Panc1 (cell line): ENCODE results near the gene NME4. TPM values are rescaled to one million over a fixed set of nuclear protein-coding genes. Genes with fewer than 3 reads are reported as not detected.
"Not testable (repeated sequence)": the region's sequence is repeated elsewhere in the genome, so short reads cannot be mapped to it uniquely, and the experiment has no call there.

Source experiments
- ATAC-seq: fragments of 200-7000 bp; cut with Tn5 transposase; 2 replicates; pipeline ENCODE4 v1.9.1; 2020; ENCODE audit warnings: mild to moderate bottlenecking, moderate library complexity
- BruUV-seq: library from RNA; stranded (reverse); fragments of 400-500 nt; replicated peaks from 2 replicates; lab custom pipeline; 2021; lab: Mats Ljungman, UMichigan
- CTCF ChIA-PET: fragments of 300-600 bp; sonication (Branson Sonifier 250); formaldehyde crosslinking; loops from one replicate; lab custom pipeline; 2022; ENCODE audit warnings: antibody characterized with exemption; lab: Charles Lee
- POLR2A ChIA-PET: fragments of 300-600 bp; sonication (Branson Sonifier 250); formaldehyde crosslinking; loops from one replicate; lab custom pipeline; 2022; ENCODE audit warnings: antibody characterized with exemption; lab: Charles Lee
- DNase-seq: peaks from one replicate; pipeline ENCODE4 v3.0.0-alpha.2; 2010; ENCODE audit warnings: low read depth, low spot score
- H3K27ac ChIP-seq: 2 replicates; pipeline ENCODE4 v1.5.1; 2011; ENCODE audit warnings: mild to moderate bottlenecking, low read length, inconsistent platforms
- H3K27me3 ChIP-seq: fragments of 200-500 bp; sonication (Bioruptor generic); 2 replicates; pipeline ENCODE4 v1.6.0; 2014; ENCODE audit warnings: low read length, inconsistent platforms; ENCODE audit not compliant: control insufficient read depth, insufficient read depth
- H3K36me3 ChIP-seq: fragments of 200-500 bp; sonication (Bioruptor generic); 2 replicates; pipeline ENCODE4 v1.5.1; 2014; ENCODE audit warnings: inconsistent platforms, mild to moderate bottlenecking, low read length, moderate library complexity; ENCODE audit not compliant: control insufficient read depth, insufficient read depth
- H3K4me1 ChIP-seq: 2 replicates; pipeline ENCODE4 v1.5.1; 2011; ENCODE audit warnings: inconsistent platforms, mild to moderate bottlenecking, low read length, moderate library complexity; ENCODE audit not compliant: control insufficient read depth, insufficient read depth
- H3K4me3 ChIP-seq, 2 experiments: 2 replicates each; pipeline ENCODE4 v1.5.1; 2011 to 2012; ENCODE audit warnings: low read depth in 2 of 2, low read length in 2 of 2, mild to moderate bottlenecking in 2 of 2, inconsistent platforms in 1 of 2, moderate library complexity in 1 of 2
- H3K9me3 ChIP-seq: fragments of 200-500 bp; sonication (Bioruptor generic); 2 replicates; pipeline ENCODE4 v1.5.1; 2014; ENCODE audit warnings: low read depth, mild to moderate bottlenecking, inconsistent platforms, low read length, moderate library complexity; ENCODE audit not compliant: control insufficient read depth, insufficient read depth
- POLR2AphosphoS5 ChIP-seq: IDR thresholded peaks from 2 replicates; pipeline ENCODE4 v1.6.1; 2012; ENCODE audit warnings: mild to moderate bottlenecking, low read depth, low read length, moderate library complexity
- SIN3A ChIP-seq: IDR thresholded peaks from 2 replicates; pipeline ENCODE4 v1.6.1; 2012; ENCODE audit warnings: low read depth, mild to moderate bottlenecking, low read length, moderate library complexity, borderline replicate concordance; ENCODE audit not compliant: insufficient read depth
- TCF7L2 ChIP-seq: IDR thresholded peaks from 2 replicates; pipeline ENCODE4 v1.6.1; 2011; ENCODE audit warnings: mild to moderate bottlenecking, low read depth, low read length, inconsistent platforms
- in situ Hi-C: cut with HindIII; loops from 2 replicates; pipeline ENCODE4 v1.10.0; 2016; ENCODE audit warnings: low sequenced_read_pairs, low pct_unique_long_range_greater_than_20kb
- intact Hi-C: fragments of 100-400 bp; cut with micrococcal nuclease; formaldehyde crosslinking; loops from one replicate; pipeline ENCODE4 v1.10.0; 2022; ENCODE audit not compliant: unreplicated experiment
- total RNA-seq: library from RNA; stranded (reverse); gene quantifications from one replicate; pipeline ENCODE4 v1.2.1, GENCODE V29; 2021; ENCODE audit not compliant: unreplicated experiment
- TF ChIP-seq, protein P1 (sequence below), 2 experiments: IDR thresholded peaks; 2 replicates each; pipeline ENCODE4 v1.6.1; 2011 to 2012; ENCODE audit warnings: low read depth in 2 of 2, control low read depth in 1 of 2, low read length in 1 of 2, mild to moderate bottlenecking in 1 of 2, moderate library complexity in 1 of 2; ENCODE audit not compliant: insufficient read depth in 1 of 2
- TF ChIP-seq, protein P2 (sequence below): fragments of 450-650 bp; IDR thresholded peaks from 2 replicates; pipeline ENCODE4 v1.5.1; 2017; ENCODE audit warnings: mild to moderate bottlenecking

The NME4 gene
- total RNA-seq, 1 experiment from 2014 or later = 500 TPM

DNA sequence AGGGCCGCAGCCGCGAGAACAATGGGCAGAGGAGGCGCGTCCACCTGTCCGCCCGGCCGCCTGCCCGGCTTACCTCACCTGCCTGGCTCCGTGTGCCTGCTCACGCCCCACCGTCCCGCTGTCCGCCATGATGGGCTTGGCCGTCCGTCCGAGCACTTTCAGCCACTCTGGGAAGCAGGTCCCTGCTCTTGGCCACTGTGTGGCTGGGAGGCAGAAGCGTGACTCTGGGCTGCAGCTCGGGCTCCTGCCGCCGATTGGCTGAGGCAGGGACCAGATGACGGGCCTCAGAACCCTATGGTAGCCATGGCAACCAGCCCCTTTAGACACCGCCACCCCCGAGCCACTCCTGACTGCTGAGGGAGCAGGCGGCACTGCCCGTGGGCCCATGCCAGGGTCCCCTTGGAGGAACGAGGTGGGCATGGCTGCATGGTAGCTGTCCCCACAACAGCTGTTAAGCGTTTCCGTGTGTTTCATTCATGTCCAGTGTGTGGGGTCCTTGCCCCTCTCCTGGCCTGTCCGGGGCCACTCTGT is 35.6 kb upstream of the NME4 start:
- POLR2A ChIA-PET = interaction anchor here (1.5 kb wide), 1 partner anchor 127 kb away, joined by 3 read pairs; the partner anchor contains the start of gene FAM234A

DNA sequence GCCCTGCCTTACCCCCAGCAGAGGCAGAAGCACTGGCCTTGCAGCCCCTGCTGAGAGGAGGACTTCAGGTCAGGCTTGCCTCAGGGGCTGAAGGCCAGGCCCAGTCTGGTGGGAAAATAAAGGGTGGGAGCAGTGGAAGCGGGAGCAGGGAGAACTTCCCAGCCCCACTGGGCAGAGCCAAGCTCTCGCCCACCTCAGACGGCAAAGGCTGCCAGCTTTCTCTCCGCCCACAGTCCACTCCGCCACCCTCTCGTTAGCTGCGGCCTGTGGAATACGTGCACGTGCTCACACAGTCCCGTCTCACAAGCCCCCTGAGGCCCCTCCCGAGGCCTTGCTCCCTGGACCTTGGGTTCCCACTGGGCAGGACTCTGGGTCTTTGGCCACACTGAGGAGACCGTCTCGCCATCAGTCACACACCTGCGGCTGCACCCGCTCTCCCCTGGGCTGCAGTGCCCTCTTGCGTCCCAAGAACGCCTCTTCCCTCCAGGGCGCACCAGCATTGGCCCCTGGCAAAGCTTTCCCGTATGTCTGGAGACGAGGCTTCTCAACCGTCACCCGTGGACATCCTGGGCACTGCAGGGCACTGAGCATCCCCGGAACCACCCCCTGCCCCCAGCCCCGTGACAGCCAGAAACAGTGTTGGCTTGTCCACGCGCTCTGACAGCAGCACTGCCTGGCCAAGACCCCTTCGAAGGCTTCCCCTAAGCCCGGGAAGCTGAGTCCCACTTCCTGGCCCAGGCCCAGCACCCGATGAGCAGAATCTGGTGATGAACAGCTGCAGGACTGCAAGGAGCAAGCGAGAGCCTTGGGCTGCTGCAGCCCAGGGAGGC is 34.9 kb upstream of the NME4 start:
- no peaks in the 10 kb centered on the region for H3K27me3 ChIP-seq
- no peaks in the 10 kb centered on the region for H3K9me3 ChIP-seq
- no peak overlapping the region for H3K27ac ChIP-seq
- ChIA-PET POLR2A (interaction anchor here (0.6 to 1.5 kb wide), 3 partner anchors 39 to 135 kb away, joined by 3 read pairs; partner anchors contain the start of gene FAM234A), CTCF (interaction anchor here (0.5 to 2.1 kb wide), 10 partner anchors 8 to 296 kb away, joined by 3 to 12 read pairs (median 6); partner anchors contain the start of gene AXIN1)
- H3K4me3 ChIP-seq = peak overlapping the region in 1 of 2 experiments; percentile 23; a peak in 2 of 4 replicates
- ATAC-seq (peak; percentile 90), DNase-seq (peak; percentile 47)
- intact Hi-C loops (no loop called here), in situ Hi-C loops (no loop called here)
- no TSS peak for BruUV-seq
- no peaks in the 10 kb centered on the region for H3K36me3 ChIP-seq
- TF ChIP-seq, protein P1, sequence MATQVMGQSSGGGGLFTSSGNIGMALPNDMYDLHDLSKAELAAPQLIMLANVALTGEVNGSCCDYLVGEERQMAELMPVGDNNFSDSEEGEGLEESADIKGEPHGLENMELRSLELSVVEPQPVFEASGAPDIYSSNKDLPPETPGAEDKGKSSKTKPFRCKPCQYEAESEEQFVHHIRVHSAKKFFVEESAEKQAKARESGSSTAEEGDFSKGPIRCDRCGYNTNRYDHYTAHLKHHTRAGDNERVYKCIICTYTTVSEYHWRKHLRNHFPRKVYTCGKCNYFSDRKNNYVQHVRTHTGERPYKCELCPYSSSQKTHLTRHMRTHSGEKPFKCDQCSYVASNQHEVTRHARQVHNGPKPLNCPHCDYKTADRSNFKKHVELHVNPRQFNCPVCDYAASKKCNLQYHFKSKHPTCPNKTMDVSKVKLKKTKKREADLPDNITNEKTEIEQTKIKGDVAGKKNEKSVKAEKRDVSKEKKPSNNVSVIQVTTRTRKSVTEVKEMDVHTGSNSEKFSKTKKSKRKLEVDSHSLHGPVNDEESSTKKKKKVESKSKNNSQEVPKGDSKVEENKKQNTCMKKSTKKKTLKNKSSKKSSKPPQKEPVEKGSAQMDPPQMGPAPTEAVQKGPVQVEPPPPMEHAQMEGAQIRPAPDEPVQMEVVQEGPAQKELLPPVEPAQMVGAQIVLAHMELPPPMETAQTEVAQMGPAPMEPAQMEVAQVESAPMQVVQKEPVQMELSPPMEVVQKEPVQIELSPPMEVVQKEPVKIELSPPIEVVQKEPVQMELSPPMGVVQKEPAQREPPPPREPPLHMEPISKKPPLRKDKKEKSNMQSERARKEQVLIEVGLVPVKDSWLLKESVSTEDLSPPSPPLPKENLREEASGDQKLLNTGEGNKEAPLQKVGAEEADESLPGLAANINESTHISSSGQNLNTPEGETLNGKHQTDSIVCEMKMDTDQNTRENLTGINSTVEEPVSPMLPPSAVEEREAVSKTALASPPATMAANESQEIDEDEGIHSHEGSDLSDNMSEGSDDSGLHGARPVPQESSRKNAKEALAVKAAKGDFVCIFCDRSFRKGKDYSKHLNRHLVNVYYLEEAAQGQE (IDR thresholded peaks at IDR 0.05; ENCODE audit: insufficient read depth in 1 of 2, low read depth in 2 of 2, low read length in 1 of 2) = 0 out of 4 replicates have a peak, but pooled peaks of 1 of the 2 experiments have one; percentile 55
- TF ChIP-seq TCF7L2 = no peak
- TF ChIP-seq, protein P2, sequence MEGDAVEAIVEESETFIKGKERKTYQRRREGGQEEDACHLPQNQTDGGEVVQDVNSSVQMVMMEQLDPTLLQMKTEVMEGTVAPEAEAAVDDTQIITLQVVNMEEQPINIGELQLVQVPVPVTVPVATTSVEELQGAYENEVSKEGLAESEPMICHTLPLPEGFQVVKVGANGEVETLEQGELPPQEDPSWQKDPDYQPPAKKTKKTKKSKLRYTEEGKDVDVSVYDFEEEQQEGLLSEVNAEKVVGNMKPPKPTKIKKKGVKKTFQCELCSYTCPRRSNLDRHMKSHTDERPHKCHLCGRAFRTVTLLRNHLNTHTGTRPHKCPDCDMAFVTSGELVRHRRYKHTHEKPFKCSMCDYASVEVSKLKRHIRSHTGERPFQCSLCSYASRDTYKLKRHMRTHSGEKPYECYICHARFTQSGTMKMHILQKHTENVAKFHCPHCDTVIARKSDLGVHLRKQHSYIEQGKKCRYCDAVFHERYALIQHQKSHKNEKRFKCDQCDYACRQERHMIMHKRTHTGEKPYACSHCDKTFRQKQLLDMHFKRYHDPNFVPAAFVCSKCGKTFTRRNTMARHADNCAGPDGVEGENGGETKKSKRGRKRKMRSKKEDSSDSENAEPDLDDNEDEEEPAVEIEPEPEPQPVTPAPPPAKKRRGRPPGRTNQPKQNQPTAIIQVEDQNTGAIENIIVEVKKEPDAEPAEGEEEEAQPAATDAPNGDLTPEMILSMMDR = peak; percentile 95
- H3K4me1 ChIP-seq = peaks cover 9% of the 10 kb centered on the region

More for the DNA sequence above, 35.6 kb upstream of the NME4 start:
- in situ Hi-C loops (no loop called here), intact Hi-C loops (no loop called here)
- Histone ChIP-seq H3K9me3 (no peaks in the 10 kb centered on the region), H3K27me3 (no peaks in the 10 kb centered on the region), H3K4me3 (no peak overlapping the region), H3K36me3 (no peaks in the 10 kb centered on the region), H3K4me1 (peaks cover 9% of the 10 kb centered on the region), H3K27ac (no peak overlapping the region)
- DNase-seq (no peak), ATAC-seq (no peak)
- no TSS peak for BruUV-seq
- CTCF ChIA-PET = interaction anchor here (0.5 to 1.6 kb wide), 3 partner anchors 150 to 296 kb away, joined by 3 to 12 read pairs (median 7); no protein-coding TSS in a partner anchor
- TF ChIP-seq TCF7L2 = no peak
- TF ChIP-seq SIN3A = no peak
- TF ChIP-seq POLR2AphosphoS5 = no peak
- TF ChIP-seq, protein P2 = no peak
- TF ChIP-seq, protein P1 (IDR thresholded peaks at IDR 0.05; ENCODE audit: insufficient read depth in 1 of 2, low read depth in 2 of 2, low read length in 1 of 2) = no peak

DNA sequence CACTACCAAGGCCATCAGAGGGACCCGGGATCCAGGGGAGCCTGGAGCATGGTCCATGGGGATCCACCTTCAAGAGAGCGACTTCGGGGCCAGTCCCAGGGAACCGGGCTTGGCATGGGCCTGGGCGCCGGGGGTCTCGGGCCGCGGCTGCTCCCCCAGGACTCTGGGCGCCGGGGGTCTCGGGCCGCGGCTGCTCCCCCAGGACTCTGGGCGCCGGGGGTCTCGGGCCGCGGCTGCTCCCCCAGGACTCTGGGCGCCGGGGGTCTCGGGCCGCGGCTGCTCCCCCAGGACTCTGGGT is 34.3 kb upstream of the NME4 start:
- H3K27me3 ChIP-seq, H3K9me3 ChIP-seq, H3K4me3 ChIP-seq, BruUV-seq, H3K36me3 ChIP-seq, H3K4me1 ChIP-seq, ATAC-seq, H3K27ac ChIP-seq, in situ Hi-C loops, DNase-seq, intact Hi-C loops: not testable (repeated sequence)
- ChIA-PET POLR2A (interaction anchor here (1.5 kb wide), 1 partner anchor 128 kb away, joined by 3 read pairs; the partner anchor contains the start of gene FAM234A), CTCF (interaction anchor here (0.5 to 2.1 kb wide), 11 partner anchors 9 to 305 kb away, joined by 3 to 9 read pairs (median 4); partner anchors contain the start of gene AXIN1)
